IMR-90 (cell line): ENCODE results near the gene L1CAM. TPM values are rescaled to one million over a fixed set of nuclear protein-coding genes. Genes with fewer than 3 reads are reported as not detected.

Source experiments
- ATAC-seq: fragments of 200-7000 bp; cut with Tn5 transposase; 2 replicates; pipeline ENCODE4 v1.9.1; 2020; ENCODE audit warnings: low read depth, mild to moderate bottlenecking, moderate library complexity
- BruUV-seq: library from RNA; stranded (reverse); fragments of 400-500 nt; replicated peaks from 2 replicates; lab custom pipeline; 2021; lab: Mats Ljungman, UMichigan
- CTCF ChIA-PET: fragments of 300-600 bp; formaldehyde crosslinking; extraction: SDS; loops from one replicate; lab custom pipeline; 2021; ENCODE audit warnings: antibody characterized with exemption; lab: Yijun Ruan, JAX
- POLR2A ChIA-PET: fragments of 300-600 bp; sonication (Branson Sonifier 250); formaldehyde crosslinking; loops from one replicate; lab custom pipeline; 2022; ENCODE audit warnings: antibody characterized with exemption; ENCODE audit not compliant: unreplicated experiment; lab: Charles Lee
- DNase-seq: peaks from one replicate; pipeline ENCODE4 v3.0.0; 2013
- H2AFZ ChIP-seq: replicated peaks from 2 replicates; pipeline ENCODE3; 2013; ENCODE audit warnings: low read length, mild to moderate bottlenecking; ENCODE audit not compliant: poor library complexity
- H2AK5ac ChIP-seq: 2 replicates; pipeline ENCODE4 v1.6.1; 2013; ENCODE audit warnings: low read depth, low read length, inconsistent platforms
- H2AK9ac ChIP-seq: replicated peaks from 2 replicates; pipeline ENCODE3; 2013; ENCODE audit warnings: mild to moderate bottlenecking, low read depth, low read length, moderate library complexity; ENCODE audit not compliant: poor library complexity
- H2BK120ac ChIP-seq: 2 replicates; pipeline ENCODE4 v1.6.1; 2013; ENCODE audit warnings: low read depth, low read length, inconsistent platforms
- H2BK15ac ChIP-seq: 3 replicates; pipeline ENCODE4 v1.6.1; 2013; ENCODE audit warnings: low read depth, low read length, inconsistent platforms
- H2BK20ac ChIP-seq: 2 replicates; pipeline ENCODE4 v1.6.1; 2013; ENCODE audit warnings: low read depth, mild to moderate bottlenecking, inconsistent platforms, low read length, moderate library complexity
- H2BK5ac ChIP-seq: 2 replicates; pipeline ENCODE4 v1.6.1; 2013; ENCODE audit warnings: mild to moderate bottlenecking, low read depth, low read length, inconsistent platforms; ENCODE audit not compliant: poor library complexity, severe bottlenecking
- H3K14ac ChIP-seq: replicated peaks from 2 replicates; pipeline ENCODE4 v1.6.1; 2013; ENCODE audit warnings: low read depth, low read length, inconsistent platforms
- H3K18ac ChIP-seq: 2 replicates; pipeline ENCODE4 v1.6.1; 2013; ENCODE audit warnings: low read depth, low read length, control low read depth
- H3K23ac ChIP-seq: 2 replicates; pipeline ENCODE4 v1.6.1; 2013; ENCODE audit warnings: low read depth, low read length, inconsistent platforms
- H3K27ac ChIP-seq: 2 replicates; pipeline ENCODE4 v1.5.1; 2013; ENCODE audit warnings: mild to moderate bottlenecking, control low read depth, low read length; ENCODE audit not compliant: insufficient read depth
- H3K27me3 ChIP-seq: 2 replicates; pipeline ENCODE4 v1.6.1; 2013; ENCODE audit warnings: low read length; ENCODE audit not compliant: control insufficient read depth, insufficient read depth
- H3K36me3 ChIP-seq: 2 replicates; pipeline ENCODE4 v1.6.1; 2013; ENCODE audit warnings: low read length, mixed read lengths; ENCODE audit not compliant: control insufficient read depth, insufficient read depth
- H3K4ac ChIP-seq: 2 replicates; pipeline ENCODE4 v1.6.1; 2013; ENCODE audit warnings: low read depth, low read length, inconsistent platforms
- H3K4me1 ChIP-seq: 2 replicates; pipeline ENCODE4 v1.6.1; 2013; ENCODE audit warnings: low read length, mixed read lengths; ENCODE audit not compliant: control insufficient read depth, insufficient read depth
- H3K4me2 ChIP-seq: 2 replicates; pipeline ENCODE4 v1.6.1; 2013; ENCODE audit warnings: low read depth, mild to moderate bottlenecking, control low read depth, low read length, moderate library complexity
- H3K4me3 ChIP-seq: 2 replicates; pipeline ENCODE4 v1.5.1; 2013; ENCODE audit warnings: low read depth, mild to moderate bottlenecking, control low read depth, low read length, moderate library complexity; ENCODE audit not compliant: insufficient read depth
- H3K56ac ChIP-seq: 2 replicates; pipeline ENCODE4 v1.6.1; 2013; ENCODE audit warnings: low read length, inconsistent platforms; ENCODE audit not compliant: insufficient read depth; ENCODE audit errors: extremely low read depth
- H3K79me1 ChIP-seq, 2 experiments: 2 replicates each; pipeline ENCODE4 v1.6.1; 2013; ENCODE audit warnings: low read length in 2 of 2, inconsistent platforms in 1 of 2, low read depth in 1 of 2
- H3K9ac ChIP-seq: 2 replicates; pipeline ENCODE4 v1.6.1; 2013; ENCODE audit warnings: low read depth, low read length, control low read depth
- H3K9me1 ChIP-seq: 2 replicates; pipeline ENCODE4 v1.6.1; 2013; ENCODE audit warnings: low read length, inconsistent platforms; ENCODE audit not compliant: insufficient read depth
- H3K9me3 ChIP-seq: 2 replicates; pipeline ENCODE4 v1.6.1; 2013; ENCODE audit warnings: low read length; ENCODE audit not compliant: control insufficient read depth, insufficient read depth
- H4K20me1 ChIP-seq: 2 replicates; pipeline ENCODE4 v1.6.1; 2013; ENCODE audit warnings: low read length, inconsistent platforms; ENCODE audit not compliant: insufficient read depth
- H4K5ac ChIP-seq: 2 replicates; pipeline ENCODE4 v1.6.1; 2013; ENCODE audit warnings: mild to moderate bottlenecking, low read depth, low read length, control low read depth
- H4K8ac ChIP-seq, 2 experiments: 2 replicates each; pipeline ENCODE4 v1.6.1; 2013; ENCODE audit warnings: low read depth in 2 of 2, low read length in 2 of 2, control low read depth in 1 of 2, inconsistent platforms in 1 of 2
- H4K91ac ChIP-seq: 2 replicates; pipeline ENCODE4 v1.6.1; 2013; ENCODE audit warnings: low read depth, low read length, inconsistent platforms; ENCODE audit not compliant: insufficient read depth
- SMC3 ChIP-seq: fragments of 150-350 bp; IDR thresholded peaks from 2 replicates; pipeline ENCODE4 v1.6.1; 2016; ENCODE audit warnings: low read depth, mild to moderate bottlenecking, antibody characterized with exemption, low read length, moderate library complexity
- WGBS, 2 experiments: methylation state at CpG; one replicate each; pipeline versions ENCODE4 v1.1.5 to v1.1.7; 2013; ENCODE audit warnings: missing lambda C conversion rate in 2 of 2; ENCODE audit not compliant: insufficient read length in 1 of 2; ENCODE audit errors: extremely low coverage in 2 of 2; 5-methylcytosine and 5-hydroxymethylcytosine counted together
- dilution Hi-C: fragments of 300-500 bp; cut with HindIII; formaldehyde crosslinking; loops from one replicate; pipeline ENCODE4 v1.14.3; 2018; ENCODE audit warnings: low sequenced_read_pairs; ENCODE audit not compliant: unreplicated experiment
- in situ Hi-C: fragments of 300-500 bp; cut with MboI; formaldehyde crosslinking; loops from 3 replicates; pipeline ENCODE4 v1.14.3; 2019; ENCODE audit warnings: low sequenced_read_pairs, inconsistent platforms, mixed read lengths
- intact Hi-C: fragments of 100-400 bp; cut with micrococcal nuclease; formaldehyde crosslinking; loops from 2 replicates; pipeline ENCODE4 v1.10.0; 2022
- polyA plus RNA-seq, 3 experiments: library from polyadenylated mRNA; depleted of rRNA; stranded (reverse); fragments of >200 nt; gene quantifications; 2 replicates each; pipeline ENCODE4 v1.2.3, GENCODE V29; 2012; ENCODE audit warnings: low replicate concordance in 1 of 3
- total RNA-seq: library from RNA; depleted of rRNA; stranded (reverse); fragments of >200 nt; gene quantifications from 2 replicates; pipeline ENCODE4 v1.2.3, GENCODE V29; 2012

L1CAM gene
- total and polyA plus RNA-seq, 2 of the 4 experiments (the other 2 are of a cell fraction), result 0.36 to 1.9 TPM

GRCh38 chrX:153832728-153833127 is 53.2 kb downstream of the L1CAM start:
- Histone ChIP-seq H3K14ac (no peak overlapping the region), H2BK20ac (no peak overlapping the region), H2AFZ (no peak overlapping the region), H3K4me2 (no peak overlapping the region), H3K9me3 (peaks cover 19% of the 10 kb centered on the region; the same call in 1 of the 2 replicates), H2AK9ac (no peak overlapping the region), H3K4me1 (no peaks in the 10 kb centered on the region), H4K5ac (no peak overlapping the region), H2AK5ac (no peak overlapping the region), H3K27ac (no peak overlapping the region), H3K9me1 (no peaks in the 10 kb centered on the region), H3K36me3 (no peaks in the 10 kb centered on the region), H4K91ac (no peak overlapping the region), H2BK5ac (no peak overlapping the region), H3K56ac (no peak overlapping the region), H3K18ac (no peak overlapping the region), H3K4me3 (no peak overlapping the region), H3K9ac (no peak overlapping the region), H3K23ac (no peak overlapping the region), H3K27me3 (peaks cover 45% of the 10 kb centered on the region), H3K4ac (no peak overlapping the region), H2BK15ac (no peak overlapping the region), H3K79me1 (no peaks in the 10 kb centered on the region), H2BK120ac (no peak overlapping the region), H4K20me1 (no peaks in the 10 kb centered on the region; the same call in 1 of the 2 replicates), H4K8ac (no peak overlapping the region)
- no peak for ATAC-seq
- TF ChIP-seq SMC3, result no peak
- no TSS peak for BruUV-seq
- ChIA-PET POLR2A (no interaction called here), CTCF (no interaction called here)
- intact Hi-C loops, result no loop called here
- dilution Hi-C loops, result no loop called here
- 79% methylated on average over 4 of the region's 10 CpGs; no CpG with 5 or more reads in 1 of the 2 experiments for WGBS, 2 experiments
- in situ Hi-C loops, result no loop called here
- no peak for DNase-seq
